ENCODE results near the gene LRRC3.

DNA sequence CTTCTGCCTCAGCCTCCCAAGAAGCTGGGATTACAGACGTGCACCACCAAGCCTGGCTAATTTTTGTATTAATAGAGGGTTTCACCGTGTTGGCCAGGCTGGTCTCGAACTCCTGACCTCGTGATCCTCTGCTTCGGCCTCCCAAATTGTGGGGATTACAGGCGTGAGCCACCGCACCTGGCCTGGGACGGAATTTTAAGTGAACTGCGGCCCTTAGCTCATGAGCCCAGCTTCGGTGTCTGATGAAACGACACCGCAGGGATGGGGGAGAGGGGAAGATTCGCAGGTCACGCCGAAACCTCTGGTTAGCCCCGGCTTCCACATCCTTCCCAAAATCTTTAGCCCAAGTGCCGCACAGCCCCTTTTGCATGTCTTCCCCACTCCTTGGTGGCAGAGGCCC lies 39.1 kb downstream of the LRRC3 start:
- TF ChIP-seq CREM (CRISPR knock-in tag; IDR thresholded peaks at IDR 0.05) = no peak
- TF ChIP-seq, protein P1, sequence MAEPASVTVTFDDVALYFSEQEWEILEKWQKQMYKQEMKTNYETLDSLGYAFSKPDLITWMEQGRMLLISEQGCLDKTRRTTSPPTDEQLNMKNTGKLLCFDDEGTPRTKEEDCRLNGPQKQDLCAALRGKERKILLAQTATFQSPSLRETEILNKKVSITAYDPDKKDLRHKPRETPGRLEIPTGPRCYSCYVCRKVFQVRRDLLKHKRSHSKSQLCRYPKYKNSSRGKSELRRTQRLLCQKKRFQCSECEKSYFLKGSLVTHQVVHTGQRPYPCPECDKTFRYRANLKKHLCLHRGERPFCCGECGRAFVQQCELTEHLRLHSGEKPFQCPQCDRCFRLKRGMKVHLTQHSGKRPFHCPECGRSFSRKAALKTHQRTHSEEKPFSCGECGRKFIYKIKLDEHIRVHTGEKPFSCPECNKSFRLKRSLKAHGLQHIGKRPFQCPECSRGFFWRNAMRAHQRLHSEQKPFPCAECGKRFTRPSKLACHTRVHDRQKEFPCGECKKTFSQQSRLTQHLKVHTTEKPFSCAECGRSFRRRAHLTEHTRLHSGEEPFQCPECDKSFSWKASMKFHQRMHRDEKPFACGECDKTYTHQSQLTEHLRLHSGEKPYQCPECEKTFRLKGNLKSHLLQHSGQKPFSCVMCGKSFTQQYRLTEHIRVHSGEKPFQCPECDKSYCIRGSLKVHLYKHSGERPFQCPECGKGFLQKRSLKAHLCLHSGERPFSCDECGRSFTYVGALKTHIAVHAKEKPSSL (CRISPR knock-in tag; conservative IDR thresholded peaks at IDR 0.05) = no peak
- TF ChIP-seq ESRRA (CRISPR knock-in tag; IDR thresholded peaks at IDR 0.05; ENCODE audit: borderline replicate concordance) = no peak
- TF ChIP-seq MAX (CRISPR knock-in tag; IDR thresholded peaks at IDR 0.05) = no peak
- no peak for TF ChIP-seq AFF4 (CRISPR knock-in tag; IDR thresholded peaks at IDR 0.05; ENCODE audit: borderline replicate concordance)
